EH (cell line): ENCODE measurements around the gene RPAP2.
A peak's percentile ranks its signal among the peaks of the same experiment; 100 is the strongest.
"Not testable (repeated sequence)": the region's sequence is repeated elsewhere in the genome, so short reads cannot be mapped to it uniquely, and the experiment has no call there.

Experiments
- DNase-seq: peaks from one replicate; pipeline ENCODE4 v3.0.0-alpha.2; 2015; ENCODE audit warnings: low read depth

RPAP2 gene

DNA sequence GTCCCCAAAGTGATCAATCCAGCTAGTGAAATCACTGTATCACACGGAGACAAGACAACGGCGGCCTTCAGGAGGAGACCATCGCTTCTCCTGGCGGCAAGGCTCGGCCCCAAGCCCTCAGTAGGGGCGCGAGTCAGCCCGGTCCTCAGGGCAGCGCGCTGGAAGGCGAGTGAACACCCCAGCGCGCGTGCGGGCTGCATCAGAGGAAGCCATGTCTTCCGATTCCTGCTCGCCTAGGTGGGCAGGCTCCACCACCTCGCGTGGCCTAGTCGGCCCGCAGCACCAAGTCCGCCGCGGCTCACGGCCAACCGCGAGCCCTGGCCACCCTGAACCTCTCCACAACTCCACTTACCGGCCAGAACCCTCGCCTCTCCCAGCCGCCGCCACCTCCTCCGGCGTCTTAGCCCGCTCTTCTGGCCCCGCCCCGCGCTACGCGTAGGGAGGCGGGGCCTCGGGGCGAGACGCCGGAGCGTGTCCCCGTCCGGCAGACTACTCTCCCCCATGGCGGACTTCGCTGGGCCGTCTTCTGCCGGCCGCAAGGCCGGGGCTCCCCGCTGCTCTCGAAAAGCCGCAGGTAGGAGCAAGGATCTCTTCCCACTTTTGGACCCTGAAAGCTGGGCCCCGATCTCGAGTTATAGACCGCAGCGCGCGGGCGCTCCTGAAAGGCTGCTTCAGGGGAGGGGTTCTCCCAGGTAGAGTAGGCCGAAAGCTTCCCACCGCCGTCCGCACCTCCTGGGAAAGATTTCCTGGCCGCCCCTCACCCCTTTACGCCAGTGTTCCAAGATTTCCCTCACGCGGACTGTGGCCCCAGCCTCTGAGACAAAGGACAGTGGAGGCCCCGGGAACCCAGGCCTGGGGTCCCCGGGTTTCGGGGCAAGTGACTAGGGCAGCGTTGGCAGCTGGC lies at the start of gene RPAP2, which contains the start of gene GLMN:
Gene RPAP2 (plus strand): TSS at position 487 of the 904 bp plus-strand sequence. CDS start 15 bp downstream, at position 502.
Gene GLMN (minus strand): TSS at position 415 of the 904 bp plus-strand sequence. CDS start 988 bp downstream, outside the sequence.
- DNase-seq = peak; percentile 88

DNA sequence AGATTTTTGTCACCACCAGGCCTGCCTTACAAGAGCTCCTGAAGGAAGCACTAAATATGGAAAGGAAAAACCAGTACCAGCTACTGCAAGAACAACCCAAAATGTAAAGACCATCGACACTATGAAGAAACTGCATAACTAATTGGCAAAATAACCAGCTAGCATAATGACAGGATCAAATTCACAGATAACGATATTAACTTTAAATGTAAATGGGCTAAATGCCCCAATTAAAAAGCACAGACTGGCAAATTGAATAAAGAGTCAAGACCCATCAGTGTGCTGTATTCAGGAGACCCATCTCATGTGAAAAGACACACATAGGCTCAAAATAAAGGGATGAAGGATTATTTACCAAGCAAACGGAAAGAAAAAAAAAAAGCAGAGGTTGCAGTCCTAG lies 44.1 kb upstream of the RPAP2 start:
- not testable (repeated sequence) for DNase-seq

DNA sequence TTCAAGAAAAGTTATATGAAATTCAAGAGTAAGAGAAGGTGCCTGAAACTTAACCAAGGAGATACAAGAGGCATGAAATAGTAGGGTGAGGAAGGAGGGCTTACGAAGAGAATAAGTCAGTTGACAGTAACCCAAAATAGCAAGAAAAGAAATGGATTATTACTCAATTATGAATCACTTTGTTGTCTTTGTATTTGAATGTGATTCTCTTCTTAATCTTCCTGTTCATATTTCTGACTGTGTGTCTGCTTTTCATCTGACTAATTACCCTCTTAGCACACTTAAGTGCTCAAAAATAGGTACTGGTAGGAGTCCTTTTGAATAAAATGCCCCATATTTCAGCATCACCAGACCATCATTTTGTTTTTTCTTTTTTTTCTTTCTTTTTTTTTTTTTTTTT lies 39.5 kb upstream of the RPAP2 start:
- no peak for DNase-seq

DNA sequence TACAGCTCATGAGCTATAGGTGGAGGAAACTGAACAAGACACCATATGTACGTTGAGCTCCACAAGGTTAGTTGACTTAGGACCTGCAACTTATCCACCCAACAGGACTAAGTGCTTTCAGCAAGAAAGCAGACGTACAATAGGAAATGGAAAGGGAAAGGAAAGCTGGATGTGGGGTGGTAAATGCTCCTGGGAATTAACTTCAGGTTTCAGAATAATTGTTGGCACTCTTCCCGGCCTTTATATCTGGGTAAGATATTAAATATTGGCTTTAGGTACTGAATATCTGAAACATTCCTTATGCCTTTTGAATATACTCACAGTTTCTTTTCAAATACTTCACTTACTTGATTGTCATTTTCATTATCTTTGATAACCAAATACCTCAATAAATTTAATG lies 36.3 kb upstream of the RPAP2 start:
- DNase-seq = no peak

DNA sequence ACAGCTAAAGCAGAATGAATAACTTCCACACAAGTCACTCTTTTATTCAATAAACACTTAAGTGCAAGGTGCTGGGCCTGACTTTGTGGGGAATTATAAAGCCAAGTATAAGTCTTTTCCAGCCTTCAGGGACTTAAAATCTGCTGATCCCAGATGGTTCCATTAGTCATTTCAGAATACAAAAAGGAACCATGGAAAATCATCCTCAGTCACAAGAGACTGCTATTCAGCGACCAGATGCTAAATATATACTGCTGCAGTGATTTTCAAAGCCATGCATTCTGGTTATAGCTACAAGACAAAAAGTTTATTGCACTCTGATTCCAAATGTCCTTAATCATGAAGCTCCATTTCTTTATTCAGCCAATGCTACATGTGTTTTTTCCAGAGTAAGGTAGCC lies 25.8 kb upstream of the RPAP2 start:
- DNase-seq = no peak

DNA sequence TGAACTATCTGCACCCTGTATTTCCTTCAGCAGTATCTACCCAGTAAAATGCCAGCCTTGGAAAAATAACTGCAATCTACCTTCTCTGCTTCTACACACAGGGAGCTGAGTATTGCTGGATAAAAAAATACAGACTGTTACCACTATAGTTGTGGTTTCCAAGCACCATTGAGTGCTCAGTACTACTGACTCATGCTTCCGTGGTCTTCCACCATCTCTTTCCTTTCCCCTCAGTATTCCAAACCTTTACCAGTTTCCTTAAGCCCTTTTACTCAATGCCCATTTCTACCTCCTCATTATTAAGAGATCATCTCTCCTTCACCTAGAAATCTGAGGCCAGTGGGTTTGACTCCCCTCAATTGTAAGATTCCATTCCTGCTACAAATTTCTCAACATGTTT lies 23.9 kb upstream of the RPAP2 start:
- DNase-seq = peak; percentile 32

DNA sequence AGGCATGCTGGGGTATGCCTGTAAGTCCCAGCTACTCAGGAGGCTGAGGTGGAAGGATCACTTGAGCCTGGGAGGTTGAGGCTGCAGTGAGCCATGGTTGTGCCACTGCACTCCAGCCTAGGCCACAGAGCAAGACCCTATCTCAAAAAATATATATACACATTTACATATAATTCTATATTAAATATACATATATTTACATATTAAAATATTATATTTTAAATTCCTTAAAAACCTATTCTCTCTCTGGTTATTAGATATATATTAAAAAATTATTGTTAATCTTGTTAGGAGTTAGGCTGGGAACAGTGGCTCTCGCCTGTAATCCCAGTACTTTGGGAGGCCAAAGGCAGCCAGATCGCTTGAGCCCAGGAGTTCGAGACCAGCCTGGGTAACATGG lies 22.8 kb upstream of the RPAP2 start:
- DNase-seq = no peak

DNA sequence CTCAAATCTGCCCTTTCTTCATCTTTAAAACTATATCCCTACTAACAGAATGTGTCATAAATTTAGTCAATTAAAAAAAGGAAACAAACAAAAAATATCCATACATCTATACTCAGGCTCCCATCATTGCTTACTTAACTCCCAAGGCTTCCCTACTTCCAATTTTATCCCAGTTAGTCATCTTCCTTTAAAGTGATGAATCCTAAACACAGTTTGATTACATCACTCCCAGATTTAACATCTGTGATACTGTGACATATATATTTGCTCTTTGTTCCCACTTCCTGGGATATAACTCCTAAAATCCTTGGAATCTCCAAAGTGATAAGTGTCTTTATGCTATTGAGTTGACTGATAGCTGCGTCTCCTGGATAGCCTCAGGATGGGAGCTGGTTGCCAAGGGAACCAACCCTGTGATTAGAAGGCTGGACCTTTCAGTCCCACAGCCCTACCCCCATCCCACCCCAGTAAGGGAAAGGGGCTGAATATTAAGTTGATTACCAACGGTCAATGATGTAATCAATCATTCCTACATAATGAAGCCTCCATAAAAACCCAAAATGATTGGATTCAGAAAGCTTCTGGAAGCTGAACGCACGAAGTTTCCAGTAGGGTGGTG lies 21.6 kb upstream of the RPAP2 start:
- peak; percentile 81 for DNase-seq

DNA sequence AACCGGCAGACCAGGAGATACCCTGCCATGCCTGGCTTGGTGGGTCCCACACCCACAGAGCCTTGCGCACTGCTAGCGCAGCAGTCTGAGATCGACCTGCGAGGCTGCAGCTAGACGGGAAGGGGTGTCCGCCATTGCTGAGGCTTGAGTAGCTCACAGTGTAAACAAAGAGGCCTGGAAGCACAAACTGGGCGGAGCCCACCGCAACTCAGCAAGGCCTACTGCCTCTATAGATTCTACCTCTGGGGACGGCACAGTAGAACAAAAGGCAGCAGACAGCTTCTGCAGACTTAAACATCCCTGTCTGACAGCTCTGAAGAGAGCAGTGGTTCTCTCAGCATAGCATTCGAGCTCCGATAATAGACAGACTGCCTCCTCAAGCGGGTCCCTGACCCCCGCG lies 19.1 kb upstream of the RPAP2 start:
- not testable (repeated sequence) for DNase-seq

DNA sequence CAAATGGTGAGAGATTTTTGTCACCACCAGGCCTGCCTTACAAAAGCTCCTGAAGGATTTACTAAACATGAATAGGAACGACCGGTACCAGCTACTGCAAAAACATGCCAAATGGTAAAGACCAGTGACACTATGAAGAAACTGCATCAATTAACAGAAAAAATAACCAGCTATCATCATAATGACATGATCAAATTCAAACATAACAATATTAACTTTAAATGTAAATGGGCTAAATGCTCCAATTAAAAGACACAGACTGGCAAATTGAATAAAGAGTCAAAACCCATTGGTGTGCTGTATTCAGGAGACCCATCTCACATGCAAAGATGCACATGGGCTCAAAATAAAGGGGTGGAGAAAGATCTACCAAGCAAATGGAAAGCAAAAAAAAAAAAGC lies 17.4 kb upstream of the RPAP2 start:
- DNase-seq = not testable (repeated sequence)

DNA sequence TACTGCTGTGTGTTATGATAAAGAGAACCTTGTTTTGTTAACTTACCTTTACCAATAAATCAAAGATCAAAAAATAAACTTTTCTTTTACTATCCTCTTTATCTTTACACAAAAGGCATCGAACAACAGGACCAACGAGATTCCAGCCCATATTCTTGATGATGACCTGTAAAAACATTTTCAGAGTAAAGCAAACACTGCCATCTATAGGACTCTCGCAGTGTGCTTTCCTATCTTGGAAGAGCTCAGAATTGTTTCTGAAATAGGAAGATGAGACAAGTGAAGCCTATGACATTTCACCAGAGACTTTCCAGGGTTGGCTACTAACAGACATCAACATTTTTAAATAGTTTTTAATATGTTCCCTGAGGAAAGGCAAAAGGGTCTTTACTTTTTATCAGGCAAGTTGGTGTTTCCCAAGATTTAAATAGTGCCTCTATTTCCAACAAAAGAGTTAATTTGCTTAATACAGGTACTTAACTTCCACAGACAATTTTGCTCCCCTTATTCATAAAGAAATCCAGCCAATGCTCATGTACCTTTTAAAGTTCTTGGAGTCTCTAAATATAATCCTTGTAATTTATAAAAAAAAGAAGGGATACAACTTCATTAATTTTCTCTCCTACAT lies 7.4 kb upstream of the RPAP2 start:
- DNase-seq = peak; percentile 67

DNA sequence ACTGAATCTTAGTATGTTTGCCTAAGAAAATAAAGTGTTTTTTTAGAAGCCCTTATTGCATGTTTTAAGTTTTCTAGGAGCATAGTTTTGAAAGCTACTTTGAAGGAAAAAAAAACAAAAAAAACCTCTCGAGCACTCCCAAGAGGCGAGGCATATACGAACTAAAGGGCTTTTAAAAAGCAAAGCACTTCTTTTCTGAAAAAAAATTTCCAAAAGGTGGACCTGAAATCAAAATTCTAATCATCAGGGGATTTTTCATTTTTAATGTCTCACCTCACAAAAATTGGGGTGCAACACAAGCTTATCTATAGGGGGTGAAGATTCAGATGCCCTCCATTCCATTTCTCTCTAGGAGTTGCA lies 666 bp upstream of the RPAP2 start:
- DNase-seq = no peak

DNA sequence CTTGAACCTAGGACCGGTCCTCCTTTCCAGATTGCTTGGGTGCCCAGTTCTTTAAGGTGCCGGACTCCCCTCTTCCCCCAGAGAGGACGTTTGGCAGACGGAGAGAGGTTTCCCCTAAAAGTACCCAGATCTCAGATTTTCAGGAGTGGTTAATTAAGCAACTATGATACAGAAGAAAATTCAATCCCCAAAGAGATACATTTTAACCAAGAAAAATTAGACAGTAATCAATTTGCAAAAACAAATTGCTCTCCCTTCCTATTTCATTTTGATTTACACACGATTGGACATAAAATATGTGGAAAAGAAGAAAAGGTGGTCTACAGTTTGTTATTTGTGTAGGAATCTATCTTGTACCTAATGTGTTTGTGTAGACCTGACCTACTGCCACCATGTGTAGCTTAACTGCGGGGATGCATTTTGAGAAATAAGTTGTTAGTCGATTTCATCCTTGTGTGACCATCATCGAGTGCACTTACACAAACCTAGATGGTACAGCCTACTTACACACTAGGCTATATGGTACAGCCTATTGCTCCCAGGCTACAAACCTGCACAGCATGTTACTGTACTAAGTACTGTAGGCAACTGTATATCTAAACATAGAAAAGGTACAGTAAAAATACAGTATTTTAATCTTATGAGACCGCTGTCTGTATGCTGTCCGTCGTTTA lies 755 bp downstream of the RPAP2 start:
- no peak for DNase-seq

DNA sequence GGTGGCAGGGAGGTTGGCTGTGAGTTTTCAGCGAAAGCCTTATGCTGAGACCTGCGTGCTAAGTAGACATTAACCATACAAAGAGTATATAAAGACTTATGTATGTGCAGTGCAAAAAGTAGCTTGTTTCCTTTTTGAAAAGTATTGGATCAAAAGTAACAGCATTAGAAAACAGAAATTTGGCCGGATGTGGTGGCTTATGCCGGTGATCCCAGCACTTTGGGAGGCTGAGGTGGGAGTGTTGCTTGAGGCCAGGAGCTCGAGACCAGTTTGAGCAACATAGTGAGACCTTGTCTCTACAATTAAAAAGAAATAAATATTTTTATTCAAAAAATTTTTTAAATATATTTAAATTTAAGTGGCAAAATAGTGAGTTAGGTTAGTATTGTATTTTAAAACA lies 2.2 kb downstream of the RPAP2 start:
- no peak for DNase-seq

DNA sequence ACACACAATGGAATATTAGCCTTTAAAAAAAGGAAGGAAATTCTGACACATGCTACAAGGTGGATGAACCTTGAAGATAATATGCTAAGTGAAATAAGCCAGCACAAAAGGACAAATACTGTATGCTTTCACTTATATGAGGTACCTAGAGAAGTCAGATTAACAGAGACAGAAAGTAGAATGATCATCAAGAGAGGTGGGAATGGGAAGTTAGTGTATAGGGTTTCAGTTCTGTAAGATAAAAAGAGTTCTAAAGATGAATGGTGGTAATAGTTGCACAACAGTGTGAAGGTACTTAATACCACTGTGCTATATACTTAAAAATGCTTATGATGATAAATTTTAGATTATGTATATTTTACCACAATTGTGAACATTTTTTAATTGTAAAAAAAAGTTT lies 7.2 kb downstream of the RPAP2 start:
- no peak for DNase-seq

DNA sequence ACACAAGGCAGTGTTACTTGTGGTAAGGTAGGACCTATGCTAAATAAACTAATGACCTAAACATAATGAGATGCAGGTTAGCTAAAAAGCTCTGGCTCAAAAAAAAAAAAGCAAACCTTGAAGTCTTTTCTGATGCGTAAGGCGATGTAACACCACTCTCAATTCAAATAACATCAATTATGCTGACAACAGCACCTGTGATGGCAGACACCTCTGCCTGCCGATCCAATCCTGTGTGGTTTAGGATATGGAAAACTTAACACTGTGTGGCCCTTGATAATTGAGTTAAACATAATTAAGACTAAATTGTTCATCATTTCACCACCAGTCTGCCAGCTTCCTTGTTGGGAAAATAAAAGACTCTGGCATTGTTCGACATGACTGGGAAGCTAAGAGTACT lies 9.1 kb downstream of the RPAP2 start:
- DNase-seq = no peak

DNA sequence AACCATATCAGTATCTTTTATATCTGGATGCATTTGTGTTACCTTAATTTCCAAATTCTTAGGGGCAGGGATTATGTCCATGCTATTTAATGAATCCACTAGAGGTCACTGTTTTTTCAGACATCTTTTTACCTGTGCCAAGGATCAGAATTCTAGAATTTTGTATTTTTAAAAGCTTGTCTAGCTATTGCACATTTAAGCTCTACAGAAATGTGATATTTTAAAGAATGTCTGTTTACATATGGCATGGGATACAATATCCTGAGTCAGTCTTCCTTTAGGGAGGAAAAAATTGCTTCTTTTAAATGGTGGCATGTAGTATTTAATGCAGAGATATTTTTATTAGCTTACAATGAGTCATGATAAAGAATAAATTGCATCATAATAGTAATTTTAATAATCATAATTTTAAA lies 11.3 kb downstream of the RPAP2 start:
- peak; percentile 40 for DNase-seq

DNA sequence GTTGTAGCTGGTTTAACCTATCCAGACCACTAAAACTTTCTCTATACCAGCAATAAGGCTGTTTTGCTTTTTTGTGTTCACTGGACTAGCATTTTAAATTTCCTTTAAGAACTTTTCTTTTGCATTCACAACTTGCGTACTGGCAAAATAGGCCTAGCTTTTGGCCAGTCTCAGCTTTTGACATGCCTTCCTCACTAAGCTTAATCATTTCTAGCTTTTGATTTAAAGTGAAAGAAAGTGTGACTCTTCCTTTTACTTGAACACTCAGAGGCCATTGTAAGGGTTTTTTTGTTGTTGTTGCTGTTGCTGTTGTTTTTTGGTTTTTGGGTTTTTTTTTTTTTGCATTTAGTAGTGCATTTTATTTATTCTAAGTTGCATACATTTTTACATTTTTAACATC lies 15.2 kb downstream of the RPAP2 start:
- no peak for DNase-seq

DNA sequence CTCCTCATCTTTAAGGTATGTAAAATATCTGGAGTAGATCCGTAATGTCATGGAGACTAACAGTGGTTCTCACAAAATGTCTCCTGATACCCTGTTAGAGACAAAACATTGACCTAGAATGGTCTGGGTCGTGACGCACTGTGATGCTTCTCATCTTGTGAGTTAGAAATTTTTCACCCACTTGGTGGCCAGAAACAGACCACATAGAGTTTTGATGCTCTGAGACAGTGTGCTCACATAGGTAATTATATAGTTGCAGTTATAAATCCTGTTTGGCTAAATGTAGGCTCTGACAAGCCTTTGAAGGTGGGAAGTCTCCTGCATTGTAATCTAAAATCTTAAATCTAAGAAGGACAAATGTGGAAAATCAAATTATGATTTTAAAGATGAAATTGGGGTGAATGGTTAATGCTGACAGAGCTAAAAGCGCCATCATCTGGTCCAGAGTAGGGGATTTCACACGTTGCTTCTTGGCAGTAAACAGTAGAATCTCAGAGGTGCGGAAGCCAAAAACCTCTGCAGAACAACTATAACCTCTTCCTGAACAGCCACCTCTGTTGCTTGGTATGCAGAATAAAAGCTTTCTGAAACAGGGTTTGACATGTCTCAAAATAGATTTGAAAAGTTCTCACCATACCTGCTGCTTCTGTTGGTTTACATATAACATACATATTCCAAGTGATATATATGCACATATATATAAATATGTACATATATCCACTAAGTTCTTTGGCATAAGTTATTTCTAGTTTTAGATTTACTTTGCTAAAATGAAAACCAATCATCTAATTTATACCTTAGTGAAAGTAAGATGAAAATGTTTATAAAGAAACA lies 17.1 kb downstream of the RPAP2 start:
- no peak for DNase-seq

DNA sequence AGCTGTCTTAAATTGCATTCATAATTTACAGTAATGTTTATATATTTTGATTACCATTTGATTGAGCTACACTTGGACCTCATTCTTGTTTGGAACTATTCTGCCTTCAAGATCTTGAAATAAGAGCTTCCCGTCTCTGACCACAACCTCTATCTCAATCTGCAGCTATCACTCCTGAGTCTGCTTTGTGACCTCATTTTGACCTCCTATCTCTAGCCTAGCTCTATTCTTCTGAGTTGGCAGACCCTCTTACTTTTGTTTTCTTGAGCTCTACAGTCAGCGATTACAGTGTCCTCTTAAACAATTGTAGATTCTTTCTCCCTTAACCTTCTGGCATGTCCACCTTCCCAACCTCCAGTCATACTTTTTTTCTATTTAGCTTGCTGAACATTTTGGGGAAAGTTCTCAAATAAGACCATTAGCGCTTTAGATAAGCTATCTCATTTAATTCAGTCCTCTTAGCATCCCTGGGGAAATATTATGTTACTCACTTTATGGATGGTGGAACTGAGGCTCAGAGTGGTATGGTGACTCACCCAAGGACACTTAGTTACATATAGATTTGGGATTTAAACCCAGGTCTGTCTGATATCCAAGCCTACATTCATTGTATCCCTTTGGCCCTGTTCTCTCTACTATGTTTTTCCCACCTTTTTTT lies 19.1 kb downstream of the RPAP2 start:
- DNase-seq = no peak
